VCaP (cell line): ENCODE data around the gene MAP1LC3C.
A peak's percentile ranks its signal among the peaks of the same experiment; 100 is the strongest.
"Not testable (repeated sequence)": the region's sequence is repeated elsewhere in the genome, so short reads cannot be mapped to it uniquely, and the experiment has no call there.

ENCODE experiments used
- H3K27ac ChIP-seq: fragments of 450-650 bp; 2 replicates; pipeline ENCODE4 v1.5.1; 2017
- TF ChIP-seq, protein P1 (sequence below): fragments of 450-650 bp; conservative IDR thresholded peaks from 2 replicates; pipeline ENCODE4 v1.5.1; 2017; ENCODE audit warnings: mild to moderate bottlenecking, moderate library complexity

MAP1LC3C gene

DNA sequence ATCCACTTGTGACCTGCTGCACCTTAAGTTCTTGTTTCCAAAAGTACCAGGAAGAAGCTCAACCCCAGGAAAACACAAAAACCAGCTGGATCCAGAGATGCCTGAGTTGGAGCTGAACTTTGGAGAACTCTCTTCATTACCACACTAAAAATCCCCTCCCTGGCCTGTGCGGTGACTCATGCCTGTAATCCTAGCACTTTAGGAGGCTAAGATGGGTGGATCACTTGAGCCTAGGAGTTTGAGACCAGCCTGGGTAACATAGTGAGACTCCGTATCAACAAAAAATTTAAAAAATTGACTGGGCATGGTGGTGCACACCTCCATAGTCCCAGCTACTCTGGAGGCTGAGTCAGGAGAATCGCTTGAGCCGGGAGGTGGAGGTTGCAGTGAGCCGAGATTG lies 6.2 kb downstream of the MAP1LC3C start:
- TF ChIP-seq, protein P1, sequence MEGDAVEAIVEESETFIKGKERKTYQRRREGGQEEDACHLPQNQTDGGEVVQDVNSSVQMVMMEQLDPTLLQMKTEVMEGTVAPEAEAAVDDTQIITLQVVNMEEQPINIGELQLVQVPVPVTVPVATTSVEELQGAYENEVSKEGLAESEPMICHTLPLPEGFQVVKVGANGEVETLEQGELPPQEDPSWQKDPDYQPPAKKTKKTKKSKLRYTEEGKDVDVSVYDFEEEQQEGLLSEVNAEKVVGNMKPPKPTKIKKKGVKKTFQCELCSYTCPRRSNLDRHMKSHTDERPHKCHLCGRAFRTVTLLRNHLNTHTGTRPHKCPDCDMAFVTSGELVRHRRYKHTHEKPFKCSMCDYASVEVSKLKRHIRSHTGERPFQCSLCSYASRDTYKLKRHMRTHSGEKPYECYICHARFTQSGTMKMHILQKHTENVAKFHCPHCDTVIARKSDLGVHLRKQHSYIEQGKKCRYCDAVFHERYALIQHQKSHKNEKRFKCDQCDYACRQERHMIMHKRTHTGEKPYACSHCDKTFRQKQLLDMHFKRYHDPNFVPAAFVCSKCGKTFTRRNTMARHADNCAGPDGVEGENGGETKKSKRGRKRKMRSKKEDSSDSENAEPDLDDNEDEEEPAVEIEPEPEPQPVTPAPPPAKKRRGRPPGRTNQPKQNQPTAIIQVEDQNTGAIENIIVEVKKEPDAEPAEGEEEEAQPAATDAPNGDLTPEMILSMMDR: no peak

DNA sequence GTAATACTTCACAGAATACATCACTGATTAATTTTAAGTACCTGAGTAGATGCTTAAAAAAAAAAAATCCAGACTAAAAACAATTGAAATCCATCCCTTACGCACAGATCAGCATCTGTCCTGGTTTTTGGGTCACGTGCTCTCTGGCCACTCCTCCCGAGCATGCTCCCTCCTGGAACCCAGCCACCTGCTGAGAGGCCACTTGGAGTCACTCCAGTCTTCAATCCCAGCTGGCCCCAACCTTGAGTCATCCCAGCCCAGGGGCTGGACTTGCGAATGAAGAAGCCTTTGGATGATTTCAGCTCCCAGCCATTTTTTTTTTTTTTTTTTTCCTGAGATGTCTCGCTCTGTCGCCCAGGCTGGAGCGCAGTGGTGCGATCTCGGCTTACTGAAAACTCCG lies 8.9 kb downstream of the MAP1LC3C start:
- H3K27ac ChIP-seq: no peak overlapping the region
- TF ChIP-seq, protein P1: no peak

More for the DNA sequence above, 6.2 kb downstream of the MAP1LC3C start:
- H3K27ac ChIP-seq: no peak overlapping the region

DNA sequence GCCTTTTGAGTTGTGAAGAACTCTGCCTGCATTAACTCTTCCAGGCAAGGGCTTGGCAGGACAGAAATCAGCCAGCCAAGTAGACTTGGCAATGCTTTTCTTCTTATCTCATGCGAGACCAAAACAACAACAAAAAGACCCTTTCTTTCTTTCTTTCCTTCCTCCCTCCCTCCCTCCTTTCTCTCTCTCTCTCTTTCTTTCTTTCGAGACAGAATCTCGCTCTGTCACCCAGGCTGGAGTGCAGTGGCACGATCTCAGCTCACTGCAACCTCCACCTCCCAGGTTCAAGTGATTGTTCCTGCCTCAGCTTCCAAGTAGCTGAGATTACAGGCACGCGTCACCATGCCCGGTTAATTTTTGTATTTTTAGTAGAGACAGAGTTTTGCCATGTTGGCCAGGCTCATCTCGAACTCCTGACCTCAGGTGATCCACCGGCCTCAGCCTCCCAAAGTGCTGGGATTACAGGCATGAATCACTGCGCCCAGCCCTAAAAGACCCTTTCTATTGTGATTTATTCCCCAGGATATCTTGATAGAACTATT lies 10.4 kb downstream of the MAP1LC3C start:
- H3K27ac ChIP-seq: not testable (repeated sequence)

DNA sequence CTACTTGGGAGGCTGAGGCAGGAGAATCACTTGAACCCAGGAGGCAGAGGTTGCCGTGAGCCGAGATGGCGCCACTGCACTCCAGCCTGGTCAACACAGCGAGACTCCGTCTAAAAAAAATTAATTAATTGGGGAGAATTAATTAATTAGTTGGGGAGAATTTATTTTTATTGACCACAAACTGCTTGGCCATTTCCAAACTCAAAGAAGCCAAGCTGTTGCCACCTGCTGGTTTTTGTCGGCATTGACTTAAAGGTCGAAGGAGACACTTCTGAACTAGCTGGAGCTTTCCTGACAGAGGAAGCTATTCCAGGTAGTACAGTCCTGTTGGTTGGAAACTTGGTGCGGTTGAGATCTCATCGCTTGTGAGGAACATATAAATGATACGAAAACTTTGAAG lies 13.1 kb downstream of the MAP1LC3C start:
- TF ChIP-seq, protein P1: peak; percentile 70
- no peak overlapping the region for H3K27ac ChIP-seq

DNA sequence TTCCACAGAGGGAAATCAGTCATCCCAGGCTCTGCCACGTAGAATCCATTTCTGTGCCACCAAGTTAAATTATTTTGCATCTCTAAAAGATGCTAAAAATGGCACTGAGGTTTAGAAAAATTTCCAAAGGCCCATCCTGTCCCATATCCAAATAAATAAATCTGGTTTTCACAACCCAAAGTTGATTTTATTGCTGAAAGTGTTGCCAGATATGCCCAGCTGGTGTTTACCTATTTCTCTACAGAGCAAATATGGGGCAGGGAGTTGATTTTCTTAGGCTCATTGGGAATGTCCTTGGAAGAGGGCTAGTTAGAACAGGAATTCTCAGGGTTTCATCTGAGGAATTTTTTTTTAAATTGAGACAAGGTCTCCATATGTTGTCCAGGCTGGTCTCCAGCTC lies 19.0 kb downstream of the MAP1LC3C start:
- H3K27ac ChIP-seq: peak overlapping the region; percentile 49
- TF ChIP-seq, protein P1: no peak

DNA sequence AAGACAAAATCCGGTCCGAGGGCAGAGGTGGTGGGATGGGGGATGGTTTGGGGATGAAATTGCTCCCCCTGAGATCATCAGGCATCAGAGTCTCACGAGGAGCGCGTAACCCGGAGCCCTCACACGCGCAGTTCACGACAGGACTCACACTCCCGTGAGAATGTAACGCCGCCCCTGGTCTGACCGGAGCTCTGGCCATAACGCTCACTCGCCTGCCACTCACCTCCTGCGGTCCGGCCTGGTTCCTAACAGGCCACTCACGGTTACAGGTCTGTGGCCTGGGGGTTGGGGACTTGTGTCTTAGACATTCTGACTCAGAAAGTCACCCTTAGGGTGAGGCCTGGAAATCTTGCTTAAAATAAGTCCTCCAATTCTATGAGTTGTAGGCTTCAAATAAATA lies 19.8 kb downstream of the MAP1LC3C start:
- TF ChIP-seq, protein P1: no peak
- peak overlapping the region; percentile 49; the same call in 1 of the 2 replicates for H3K27ac ChIP-seq

DNA sequence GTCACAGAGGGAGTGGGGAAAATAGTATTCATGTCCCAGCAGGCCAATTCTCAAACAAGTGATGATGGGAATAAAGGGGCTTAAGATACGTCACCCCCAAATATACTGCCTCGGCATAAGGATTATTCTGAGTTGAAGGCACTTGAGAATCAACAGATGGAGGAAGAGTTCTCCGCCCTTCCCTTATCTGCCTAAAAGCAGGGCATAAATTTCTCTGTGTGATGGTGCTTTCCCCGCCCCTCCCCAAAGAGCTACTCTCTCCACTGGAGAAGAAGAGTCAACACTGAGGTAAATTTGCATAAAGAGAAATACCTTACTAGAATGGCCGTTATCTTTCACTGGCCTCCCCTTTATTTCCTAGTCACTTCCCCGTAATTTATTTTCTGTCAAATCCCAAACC lies 22.7 kb downstream of the MAP1LC3C start:
- TF ChIP-seq, protein P1: no peak
- no peak overlapping the region for H3K27ac ChIP-seq

DNA sequence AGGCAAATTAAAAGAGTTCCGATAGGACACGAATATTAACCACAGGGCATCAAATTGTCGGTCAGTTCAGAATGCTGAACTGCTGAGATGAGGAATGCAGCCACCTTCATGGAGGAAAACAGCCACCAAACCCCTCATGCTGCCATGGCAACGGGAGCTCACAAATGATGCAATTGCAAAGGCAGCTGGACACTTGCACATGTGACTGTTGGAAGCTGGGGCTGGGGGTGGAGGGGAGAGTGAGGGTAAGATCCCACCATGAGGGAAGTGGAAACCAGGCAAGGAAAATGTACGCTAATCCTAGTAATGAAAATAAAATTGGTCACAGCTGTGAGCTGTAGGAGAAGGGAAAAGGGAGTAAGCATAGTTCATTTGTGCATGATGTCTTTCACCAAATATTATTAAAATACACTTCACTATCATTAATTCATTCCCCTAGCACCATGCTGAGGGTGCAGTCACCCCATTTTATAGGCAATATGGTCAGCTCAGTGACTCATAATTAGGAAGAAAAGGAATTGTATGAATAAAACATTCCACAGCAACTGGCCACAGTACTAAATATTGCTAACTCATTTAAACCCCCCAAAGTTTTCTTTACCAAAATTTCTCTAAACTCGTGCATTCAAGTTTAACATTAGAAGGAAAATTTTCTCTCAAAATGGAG lies 26.1 kb downstream of the MAP1LC3C start:
- TF ChIP-seq, protein P1: no peak
- no peak overlapping the region for H3K27ac ChIP-seq
